ENCODE measurements around the gene ZNF592.

DNA sequence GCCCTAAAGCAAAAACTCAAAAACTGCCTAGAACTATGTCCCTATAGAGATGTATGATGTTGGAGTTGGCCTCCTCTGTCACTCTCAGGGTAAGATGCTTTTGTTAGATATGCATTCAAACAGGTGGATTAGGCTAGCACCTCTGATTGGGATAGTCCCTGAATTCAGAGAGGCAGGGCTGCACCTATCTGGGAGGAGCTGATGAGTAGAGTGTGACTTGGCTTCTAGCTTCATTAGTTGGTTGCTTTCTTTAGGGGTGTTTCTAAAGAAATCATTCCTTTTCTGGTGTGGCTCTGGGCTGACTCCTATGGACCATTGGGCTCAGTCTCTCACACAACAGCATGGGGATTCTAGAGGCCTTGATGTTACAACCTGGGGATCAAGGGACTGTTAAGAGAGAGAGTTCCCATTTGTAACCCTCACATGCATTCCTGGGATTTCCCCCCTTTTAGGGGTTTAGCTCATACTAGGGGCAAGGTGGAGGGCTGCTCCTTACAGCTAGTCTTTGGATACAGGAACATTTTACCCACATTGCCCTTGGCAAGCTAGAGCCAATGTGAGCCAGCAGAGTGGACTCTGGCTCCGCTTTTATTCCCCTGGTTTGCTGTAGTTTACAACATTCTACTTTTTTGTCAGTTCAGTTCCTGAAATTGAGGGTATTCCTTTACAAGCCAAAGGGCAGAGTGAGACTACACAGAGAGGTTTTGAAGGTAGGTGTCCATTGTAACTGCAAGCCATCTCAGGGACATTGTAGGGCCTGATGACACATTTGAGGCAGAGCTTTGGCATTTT, 7.5 kb downstream of the ZNF592 start:
- no peak for TF ChIP-seq CTCF (IDR thresholded peaks at IDR 0.05)
- TF ChIP-seq POLR2A (IDR thresholded peaks at IDR 0.05): no peak
- TF ChIP-seq EP300 (IDR thresholded peaks at IDR 0.05; ENCODE audit: low read depth): no peak
- TF ChIP-seq POLR2AphosphoS5 (IDR thresholded peaks at IDR 0.05): no peak

All from transverse colon (tissue), 4 donors.